OCI-LY1 (cell line): ENCODE measurements around the gene PTPRD.

Source experiments
- CTCF ChIP-seq: fragments of 200-600 bp; sonication (generic), shearing (Covaris generic); IDR thresholded peaks from 2 replicates; pipeline ENCODE4 v1.5.1; 2017; ENCODE audit warnings: mild to moderate bottlenecking, antibody characterized with exemption, low read length, moderate library complexity, mixed read lengths
- EZH2 ChIP-seq: fragments of 200-600 bp; sonication (generic), shearing (Covaris generic); IDR thresholded peaks from 2 replicates; pipeline ENCODE4 v1.8.0; 2017; ENCODE audit warnings: borderline replicate concordance, mixed run types, mild to moderate bottlenecking, antibody characterized with exemption, low read length, moderate library complexity, mixed read lengths

GRCh38 chr9:8589476-8589875 lies 2023.3 kb downstream of the PTPRD start:
- TF ChIP-seq CTCF (no peak), EZH2 (no peak)
